ENCODE data around the gene SFMBT2. TPM values are rescaled to one million over a fixed set of nuclear protein-coding genes. Genes with fewer than 3 reads are reported as not detected.
A peak's percentile ranks its signal among the peaks of the same experiment; 100 is the strongest.

The SFMBT2 gene
- total RNA-seq, 4 donors from 2014 or later, result 2.6 to 26.4 (median 4.5) TPM

GRCh38 chr10:7406712-7407333, 4.0 kb downstream of the SFMBT2 start:
- Histone ChIP-seq H3K4me3 (peak overlapping the region in 2 of 4 donors; percentile 63 to 68), H3K4me1 (peaks cover 0 to 19% (median 9%) of the 10 kb centered on the region in 4 donors), H3K27me3 (no peaks in the 10 kb centered on the region), H3K9me3 (no peaks in the 10 kb centered on the region), H3K36me3 (no peaks in the 10 kb centered on the region), H3K27ac (peak overlapping the region in 2 of 4 donors; percentile 65 to 68)
- DNase-seq, result no peak
- no peak for TF ChIP-seq CTCF (IDR thresholded peaks at IDR 0.05)
- no peak for TF ChIP-seq POLR2A (IDR thresholded peaks at IDR 0.05)

- Histone ChIP-seq H3K4me3 (no peak overlapping the region), H3K36me3 (no peaks in the 10 kb centered on the region)
- TF ChIP-seq CTCF (IDR thresholded peaks at IDR 0.05) (no peak), POLR2A (IDR thresholded peaks at IDR 0.05) (no peak)
These were observed 5.2 kb downstream of the SFMBT2 start for GRCh38 chr10:7405637-7406036.

GRCh38 chr10:7403620-7404019, 7.2 kb downstream of the SFMBT2 start:
- H3K4me3 ChIP-seq, result no peak overlapping the region
- TF ChIP-seq POLR2A (IDR thresholded peaks at IDR 0.05) (no peak), CTCF (IDR thresholded peaks at IDR 0.05) (no peak)
- DNase-seq, result no peak
- no peaks in the 10 kb centered on the region for H3K9me3 ChIP-seq
- H3K4me1 ChIP-seq, result peaks cover 0 to 12% (median 3%) of the 10 kb centered on the region in 4 donors
- no peak overlapping the region for H3K27ac ChIP-seq
- H3K36me3 ChIP-seq, result no peaks in the 10 kb centered on the region
- H3K27me3 ChIP-seq, result no peaks in the 10 kb centered on the region

More at GRCh38 chr10:7405637-7406036, 5.2 kb downstream of the SFMBT2 start:
- DNase-seq, result no peak
- H3K9me3 ChIP-seq, result no peaks in the 10 kb centered on the region
- H3K27me3 ChIP-seq, result no peaks in the 10 kb centered on the region
- peaks cover 0 to 12% (median 3%) of the 10 kb centered on the region in 4 donors for H3K4me1 ChIP-seq
- H3K27ac ChIP-seq, result peak overlapping the region in 1 of 4 donors; percentile 13

- no peak for DNase-seq
- H3K27ac ChIP-seq, result no peak overlapping the region
- no peaks in the 10 kb centered on the region for H3K36me3 ChIP-seq
- TF ChIP-seq CTCF (IDR thresholded peaks at IDR 0.05), result no peak
- TF ChIP-seq POLR2A (IDR thresholded peaks at IDR 0.05), result no peak
- no peaks in the 10 kb centered on the region for H3K4me1 ChIP-seq
- H3K9me3 ChIP-seq, result no peaks in the 10 kb centered on the region
- no peaks in the 10 kb centered on the region for H3K27me3 ChIP-seq
- no peak overlapping the region for H3K4me3 ChIP-seq
These were observed 9.1 kb downstream of the SFMBT2 start for GRCh38 chr10:7401782-7402181.

- no peaks in the 10 kb centered on the region for H3K9me3 ChIP-seq
- H3K27ac ChIP-seq, result no peak overlapping the region
- no peak overlapping the region for H3K4me3 ChIP-seq
- TF ChIP-seq POLR2A (IDR thresholded peaks at IDR 0.05) (no peak), CTCF (IDR thresholded peaks at IDR 0.05) (no peak)
- no peaks in the 10 kb centered on the region for H3K27me3 ChIP-seq
- DNase-seq, result no peak
- H3K36me3 ChIP-seq, result no peaks in the 10 kb centered on the region
- H3K4me1 ChIP-seq, result no peaks in the 10 kb centered on the region
These were observed 9.7 kb downstream of the SFMBT2 start for GRCh38 chr10:7401156-7401555.
